Lung (tissue), 12 donors: Measurements from ENCODE around the gene IL6. TPM values are rescaled to one million over a fixed set of nuclear protein-coding genes. Genes with fewer than 3 reads are reported as not detected.

ENCODE experiments used
- ATAC-seq: fragments of 200-7000 bp; cut with Tn5 transposase; one replicate; pipeline ENCODE4 v1.9.1; 2020; ENCODE audit warnings: moderate number of reproducible peaks; ENCODE audit not compliant: insufficient read depth, low FRiP score
- DNase-seq, 3 donors: peaks; one replicate each; pipeline ENCODE4 v3.0.0-alpha.2; 2013 to 2017
- H3K27ac ChIP-seq, 2 donors: one replicate each; pipeline ENCODE4 v1.5.1; 2013; ENCODE audit warnings: mild to moderate bottlenecking in 2 of 2, moderate library complexity in 2 of 2, control low read depth in 1 of 2, inconsistent platforms in 1 of 2, low read depth in 1 of 2, low read length in 1 of 2
- H3K27me3 ChIP-seq, 3 donors: one replicate each; pipeline ENCODE4 v1.5.1; 2013; ENCODE audit warnings: low read length in 2 of 3; ENCODE audit not compliant: control insufficient read depth in 3 of 3, insufficient read depth in 3 of 3
- H3K36me3 ChIP-seq, 4 donors: one replicate each; pipeline ENCODE4 v1.5.1; 2013; ENCODE audit warnings: low read length in 4 of 4, mild to moderate bottlenecking in 1 of 4, moderate library complexity in 1 of 4; ENCODE audit not compliant: control insufficient read depth in 4 of 4, insufficient read depth in 4 of 4
- H3K4me1 ChIP-seq, 5 donors: one replicate each; pipeline ENCODE4 v1.5.1; 2013; ENCODE audit warnings: low read length in 5 of 5, mild to moderate bottlenecking in 2 of 5, moderate library complexity in 1 of 5; ENCODE audit not compliant: control insufficient read depth in 5 of 5, insufficient read depth in 5 of 5
- H3K4me3 ChIP-seq: one replicate; pipeline ENCODE4 v1.5.1; 2013; ENCODE audit warnings: mild to moderate bottlenecking, control low read depth, moderate library complexity
- H3K9ac ChIP-seq, 2 donors: one replicate each; pipeline ENCODE4 v1.5.1; 2013; ENCODE audit warnings: low read length in 2 of 2, control low read depth in 1 of 2; ENCODE audit not compliant: insufficient read depth in 1 of 2
- H3K9me3 ChIP-seq, 4 donors: one replicate each; pipeline ENCODE4 v1.5.1; 2013; ENCODE audit warnings: low read length in 3 of 4, mild to moderate bottlenecking in 1 of 4, moderate library complexity in 1 of 4; ENCODE audit not compliant: control insufficient read depth in 4 of 4, insufficient read depth in 3 of 4
- WGBS, 2 donors: extraction: QIAGEN DNeasy Blood & Tissue Kit; methylation state at CpG; one replicate each; pipeline ENCODE4 v1.1.7; 2013; 5-methylcytosine and 5-hydroxymethylcytosine counted together
- polyA plus RNA-seq, 2 donors: library from polyadenylated mRNA; stranded (reverse); fragments of 200-250 nt; gene quantifications; one replicate each; pipeline ENCODE4 v1.2.1, GENCODE V29; 2013
- total RNA-seq, 2 donors: library from RNA; depleted of rRNA in 1 of 2; stranded (reverse); fragments of >200 nt in 1 of 2; gene quantifications; one replicate each; pipeline ENCODE4 v1.2.1, GENCODE V29; 2014 to 2021
- TF ChIP-seq, protein P1 (sequence below): IDR thresholded peaks from 2 replicates; pipeline ENCODE4 v1.5.1; 2012; ENCODE audit warnings: mild to moderate bottlenecking; ENCODE audit errors: control extremely low read depth, extremely low read depth
- donor health status: control.
- donor health status: control.
- donor health status: Bipolar disorder and iron deficiency.
- donor health status: healthy.
- donor health status: DM: yes; HTN: yes; CAD: no.

The IL6 gene
- total and polyA plus RNA-seq, 4 donors = 2.7 to 155 (median 12.4) TPM

DNA sequence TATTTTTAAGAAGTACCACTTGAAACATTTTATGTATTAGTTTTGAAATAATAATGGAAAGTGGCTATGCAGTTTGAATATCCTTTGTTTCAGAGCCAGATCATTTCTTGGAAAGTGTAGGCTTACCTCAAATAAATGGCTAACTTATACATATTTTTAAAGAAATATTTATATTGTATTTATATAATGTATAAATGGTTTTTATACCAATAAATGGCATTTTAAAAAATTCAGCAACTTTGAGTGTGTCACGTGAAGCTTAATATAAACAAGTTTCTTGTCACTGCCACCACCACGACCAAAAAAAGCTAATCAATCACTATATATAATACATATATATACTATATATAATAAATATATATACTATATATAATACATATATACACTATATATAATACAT, 4.8 kb downstream of the IL6 start:
- no peak for ATAC-seq
- H3K9ac ChIP-seq = no peak overlapping the region
- TF ChIP-seq, protein P1, sequence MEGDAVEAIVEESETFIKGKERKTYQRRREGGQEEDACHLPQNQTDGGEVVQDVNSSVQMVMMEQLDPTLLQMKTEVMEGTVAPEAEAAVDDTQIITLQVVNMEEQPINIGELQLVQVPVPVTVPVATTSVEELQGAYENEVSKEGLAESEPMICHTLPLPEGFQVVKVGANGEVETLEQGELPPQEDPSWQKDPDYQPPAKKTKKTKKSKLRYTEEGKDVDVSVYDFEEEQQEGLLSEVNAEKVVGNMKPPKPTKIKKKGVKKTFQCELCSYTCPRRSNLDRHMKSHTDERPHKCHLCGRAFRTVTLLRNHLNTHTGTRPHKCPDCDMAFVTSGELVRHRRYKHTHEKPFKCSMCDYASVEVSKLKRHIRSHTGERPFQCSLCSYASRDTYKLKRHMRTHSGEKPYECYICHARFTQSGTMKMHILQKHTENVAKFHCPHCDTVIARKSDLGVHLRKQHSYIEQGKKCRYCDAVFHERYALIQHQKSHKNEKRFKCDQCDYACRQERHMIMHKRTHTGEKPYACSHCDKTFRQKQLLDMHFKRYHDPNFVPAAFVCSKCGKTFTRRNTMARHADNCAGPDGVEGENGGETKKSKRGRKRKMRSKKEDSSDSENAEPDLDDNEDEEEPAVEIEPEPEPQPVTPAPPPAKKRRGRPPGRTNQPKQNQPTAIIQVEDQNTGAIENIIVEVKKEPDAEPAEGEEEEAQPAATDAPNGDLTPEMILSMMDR = no peak

GRCh38 chr7:22732556-22733126, 5.6 kb downstream of the IL6 start:
- Histone ChIP-seq H3K27ac (no peak overlapping the region), H3K36me3 (no peaks in the 10 kb centered on the region), H3K9ac (no peak overlapping the region), H3K4me3 (no peak overlapping the region), H3K27me3 (no peaks in the 10 kb centered on the region), H3K9me3 (no peaks in the 10 kb centered on the region), H3K4me1 (peaks cover 0 to 10% (median 0%) of the 10 kb centered on the region in 5 donors)
- no peak for DNase-seq
- TF ChIP-seq, protein P1 = no peak
- WGBS, 2 donors = 80 to 92% methylated on average over 4 of the region's 4 CpGs
- ATAC-seq = no peak

More for the DNA sequence above, 4.8 kb downstream of the IL6 start:
- no peak overlapping the region for H3K27ac ChIP-seq
- WGBS, 2 donors = 83 to 94% methylated on average over 2 of the region's 2 CpGs
- no peak overlapping the region for H3K4me3 ChIP-seq
- no peak for DNase-seq
- no peaks in the 10 kb centered on the region for H3K27me3 ChIP-seq
- peaks cover 0 to 17% (median 0%) of the 10 kb centered on the region in 5 donors for H3K4me1 ChIP-seq
- no peaks in the 10 kb centered on the region for H3K9me3 ChIP-seq
- H3K36me3 ChIP-seq = no peaks in the 10 kb centered on the region

DNA sequence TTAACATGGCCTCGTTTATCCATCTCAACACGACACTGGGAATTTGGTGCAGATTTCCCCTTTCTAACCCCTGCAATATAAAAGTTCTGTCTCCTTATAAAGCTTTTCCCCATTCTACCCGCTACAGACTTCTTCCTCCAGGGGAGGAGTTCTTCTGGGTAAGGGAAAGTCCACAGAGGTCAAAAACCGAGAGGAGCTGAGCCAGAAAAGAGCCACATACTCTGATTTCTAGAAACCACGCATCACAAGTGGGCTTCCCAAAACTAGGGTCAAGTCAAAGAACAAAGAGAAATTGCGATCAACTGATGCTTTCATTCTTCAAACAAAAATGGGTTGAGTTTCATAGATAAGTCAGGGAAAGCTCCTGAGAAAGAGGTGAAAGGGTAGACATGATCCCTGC, 6.8 kb downstream of the IL6 start:
- Histone ChIP-seq H3K36me3 (no peaks in the 10 kb centered on the region), H3K4me1 (peaks cover 0 to 1% (median 0%) of the 10 kb centered on the region in 5 donors), H3K9ac (no peak overlapping the region), H3K9me3 (no peaks in the 10 kb centered on the region), H3K27me3 (no peaks in the 10 kb centered on the region), H3K4me3 (no peak overlapping the region), H3K27ac (no peak overlapping the region)
- WGBS, 2 donors = 85 to 88% methylated on average over 6 of the region's 6 CpGs
- no peak for ATAC-seq
- TF ChIP-seq, protein P1 = no peak
- DNase-seq = no peak

DNA sequence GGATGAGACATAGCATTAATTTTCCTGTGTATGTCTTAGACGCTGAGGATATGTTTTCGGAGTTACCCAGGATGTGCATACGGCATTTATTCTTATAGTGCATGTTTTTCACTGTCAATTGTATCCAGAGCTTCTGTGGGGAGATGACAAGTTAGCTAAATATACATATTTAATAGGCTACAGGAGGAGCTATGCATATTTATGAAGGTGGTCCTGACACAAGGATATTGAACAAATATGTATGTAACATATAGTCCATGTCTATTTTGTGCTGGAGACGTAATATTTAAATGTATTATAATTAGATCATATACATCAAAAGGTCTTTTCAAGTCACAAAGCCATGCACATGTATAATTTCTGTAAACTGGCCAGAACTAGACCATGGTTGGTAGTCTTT, 16.0 kb downstream of the IL6 start:
- Histone ChIP-seq H3K4me1 (no peaks in the 10 kb centered on the region), H3K4me3 (no peak overlapping the region), H3K27me3 (no peaks in the 10 kb centered on the region), H3K9ac (no peak overlapping the region), H3K27ac (no peak overlapping the region), H3K9me3 (no peaks in the 10 kb centered on the region), H3K36me3 (no peaks in the 10 kb centered on the region)
- WGBS, 2 donors = 79 to 94% methylated on average over 4 of the region's 4 CpGs
- TF ChIP-seq, protein P1 = no peak
- ATAC-seq = no peak
- no peak for DNase-seq
